Right forelimb (tissue), 1 donor: Measurements from ENCODE around the gene AOPEP.

ENCODE experiments used
- DNase-seq: peaks from one replicate; pipeline ENCODE4 v3.0.0-alpha.2; 2018

AOPEP gene

DNA sequence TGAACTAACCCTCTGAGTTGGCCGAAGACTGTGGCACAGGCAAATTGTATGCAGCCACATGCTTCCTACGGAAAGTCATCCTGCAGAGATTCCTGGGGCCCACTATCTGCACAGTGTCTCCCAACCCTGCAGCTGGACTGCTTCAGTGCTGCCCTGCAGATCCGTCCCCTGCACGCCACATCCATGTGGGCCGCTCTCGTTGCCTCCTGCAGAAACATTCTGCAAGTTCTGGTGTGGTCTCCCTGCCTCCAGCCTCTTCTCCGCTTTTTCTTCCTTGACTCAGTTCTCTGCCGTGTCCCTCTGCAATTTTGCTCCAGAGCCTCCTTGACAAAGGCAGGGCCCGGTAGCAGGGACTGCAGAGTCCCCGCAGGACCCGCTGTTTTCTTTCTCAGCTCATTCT is 249.0 kb downstream of the AOPEP start:
- no peak for DNase-seq

DNA sequence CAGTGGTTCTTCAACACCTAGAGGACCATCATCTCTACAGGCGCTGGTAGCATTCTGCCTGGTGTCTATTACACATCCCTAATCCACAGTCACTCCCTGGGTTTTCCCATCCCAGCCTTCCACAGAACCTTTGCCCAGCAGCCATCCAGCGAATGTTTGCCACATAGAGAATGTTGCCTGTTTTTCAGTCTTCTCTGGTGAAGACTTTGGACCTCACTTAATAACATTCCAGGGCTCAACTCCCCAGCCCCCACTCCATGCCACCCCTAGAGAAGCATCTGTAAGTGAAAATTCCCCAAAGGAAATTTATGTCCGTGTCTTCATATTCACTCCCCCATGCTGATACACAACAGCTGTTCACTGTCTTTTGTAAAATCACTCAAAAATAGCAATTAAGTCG is 249.6 kb downstream of the AOPEP start:
- no peak for DNase-seq

DNA sequence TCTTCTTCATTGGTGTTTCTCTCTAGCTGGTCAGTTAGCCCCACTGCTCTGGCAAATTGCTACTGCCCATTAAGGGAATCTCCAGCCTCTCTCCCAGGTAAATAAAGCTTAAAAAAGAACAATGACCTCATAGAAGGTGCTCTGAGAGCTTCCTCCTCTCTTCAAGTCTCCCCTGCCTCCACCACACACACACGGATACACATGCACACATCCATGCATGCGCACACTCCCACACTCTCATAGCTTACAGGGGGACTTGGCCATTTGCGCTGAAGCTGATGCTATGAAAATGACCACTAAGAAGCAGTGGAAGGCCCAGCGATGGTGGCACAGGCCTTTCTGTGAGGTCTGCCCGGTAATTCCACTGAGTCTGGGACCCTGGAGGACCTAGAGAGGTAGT is 250.9 kb downstream of the AOPEP start:
- no peak for DNase-seq

DNA sequence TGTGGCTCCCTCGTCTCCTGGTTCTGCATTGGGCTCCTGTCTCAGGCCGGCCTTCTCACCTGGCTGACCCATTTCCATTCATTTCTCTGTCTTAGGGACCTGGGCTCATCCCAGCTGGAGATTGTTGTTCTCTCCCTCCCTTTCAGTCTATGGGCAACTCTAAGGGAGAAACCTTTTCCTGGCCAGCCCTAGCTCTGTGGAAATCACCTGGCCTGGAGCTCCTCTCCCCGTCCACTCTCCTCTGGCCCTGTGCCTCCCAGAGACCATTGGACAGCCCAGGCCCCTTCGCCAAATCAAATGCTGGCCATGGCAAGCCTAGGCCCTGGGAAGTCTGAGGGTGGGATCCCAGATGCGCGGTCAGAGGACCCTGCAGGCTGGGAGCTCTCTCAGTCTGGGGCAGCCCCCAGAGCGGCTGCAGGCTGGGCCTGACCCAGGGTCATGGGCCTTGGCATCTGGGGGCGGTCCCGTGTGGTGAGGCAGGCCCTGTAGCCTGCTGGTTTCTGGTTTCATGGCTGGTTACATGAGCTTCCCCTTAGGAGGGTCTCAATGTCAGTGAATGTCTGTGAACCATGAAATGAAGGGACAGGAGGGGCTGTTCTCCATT is 253.5 kb downstream of the AOPEP start:
- no peak for DNase-seq

DNA sequence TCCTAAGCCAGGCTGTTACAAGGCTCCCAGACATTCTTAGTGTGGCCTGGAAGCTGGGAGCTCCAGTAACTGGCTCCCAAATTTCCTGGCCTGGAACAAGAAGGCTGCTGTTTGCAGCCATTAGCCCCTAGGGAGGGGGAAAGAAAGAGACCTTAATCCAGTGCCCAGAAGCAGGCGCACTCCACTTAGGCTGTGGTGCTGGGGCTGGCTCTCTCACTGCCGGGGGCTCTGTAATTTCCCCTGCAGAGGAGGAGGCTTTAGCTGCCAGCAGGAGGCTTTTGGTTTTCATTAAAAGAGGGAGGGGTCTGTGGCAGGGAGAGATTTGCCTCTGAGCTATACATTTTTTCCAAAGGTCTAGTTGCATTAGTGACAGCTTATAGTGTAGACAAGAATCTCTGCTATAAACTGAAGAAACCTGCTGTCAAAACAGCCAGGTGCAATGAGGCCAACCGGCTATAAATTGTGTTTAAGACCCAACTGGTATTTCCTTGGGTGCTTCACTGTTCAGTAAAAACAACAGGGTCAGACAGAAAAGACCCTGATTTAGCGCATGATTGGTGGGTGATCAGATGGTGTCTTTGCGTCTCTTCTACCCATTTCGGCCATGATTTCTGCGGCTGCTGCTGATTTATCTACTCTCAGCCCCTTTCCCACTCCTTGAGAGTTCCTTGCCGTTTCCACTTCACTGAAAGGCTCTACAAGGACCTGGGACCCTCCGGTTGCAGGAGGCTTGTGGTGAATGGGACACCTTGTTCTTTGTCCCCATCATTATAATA is 254.6 kb downstream of the AOPEP start:
- peak; percentile 47 for DNase-seq

DNA sequence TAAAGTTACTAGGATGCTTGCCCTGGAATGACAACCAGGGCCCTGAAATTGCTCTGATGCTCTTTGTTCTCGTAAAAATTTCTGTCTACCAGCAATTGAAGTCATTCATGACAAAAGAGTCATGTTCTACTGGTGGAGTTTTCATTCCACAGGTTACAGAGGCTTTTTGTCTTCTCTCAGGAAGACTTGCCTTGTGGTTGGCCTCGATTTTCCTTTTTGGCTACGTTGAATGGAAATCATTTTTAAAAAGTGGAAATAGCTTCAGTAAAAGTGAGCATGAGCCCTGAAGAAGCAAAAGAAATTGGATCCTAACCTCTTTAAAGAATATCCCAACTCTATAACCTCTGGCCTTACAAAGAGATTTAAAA is 255.2 kb downstream of the AOPEP start:
- DNase-seq: no peak

DNA sequence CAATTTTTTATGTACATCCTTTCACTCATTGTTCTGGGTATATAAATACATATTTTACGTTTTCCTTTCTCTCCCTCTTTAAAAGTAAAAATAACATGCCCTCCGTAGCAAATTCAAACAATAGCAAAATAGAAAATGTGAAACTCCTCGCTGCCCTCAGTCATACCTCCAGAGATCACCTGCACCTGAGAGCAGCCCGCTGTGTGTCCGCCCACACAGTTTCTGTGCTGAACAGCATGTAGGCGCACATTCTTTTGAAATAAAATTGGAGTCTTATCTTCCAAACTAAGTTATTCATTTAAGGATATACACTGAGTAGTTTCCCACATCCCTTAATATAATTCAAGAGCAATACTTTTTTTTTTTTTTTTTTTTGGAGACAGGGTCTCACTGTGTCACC is 255.7 kb downstream of the AOPEP start:
- DNase-seq: no peak

DNA sequence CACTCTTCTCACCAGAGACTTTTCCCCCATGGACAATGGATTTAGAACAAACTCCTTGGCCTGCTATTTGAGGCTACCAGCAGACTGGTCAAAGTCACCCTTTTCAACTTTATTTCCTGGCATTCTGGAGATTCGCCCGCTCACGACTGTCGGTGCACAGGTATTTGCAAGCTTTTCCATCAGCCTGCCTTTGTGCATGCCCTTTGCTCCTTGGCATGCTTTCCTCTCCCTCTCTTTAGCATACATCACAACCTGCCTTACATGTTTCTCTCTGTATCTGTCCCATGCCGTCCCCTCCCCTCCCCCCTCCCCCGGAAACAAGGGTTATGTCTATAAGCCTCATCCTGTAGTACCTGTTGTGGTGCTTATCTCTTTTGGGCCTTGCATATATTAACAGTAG is 257.1 kb downstream of the AOPEP start:
- no peak for DNase-seq

DNA sequence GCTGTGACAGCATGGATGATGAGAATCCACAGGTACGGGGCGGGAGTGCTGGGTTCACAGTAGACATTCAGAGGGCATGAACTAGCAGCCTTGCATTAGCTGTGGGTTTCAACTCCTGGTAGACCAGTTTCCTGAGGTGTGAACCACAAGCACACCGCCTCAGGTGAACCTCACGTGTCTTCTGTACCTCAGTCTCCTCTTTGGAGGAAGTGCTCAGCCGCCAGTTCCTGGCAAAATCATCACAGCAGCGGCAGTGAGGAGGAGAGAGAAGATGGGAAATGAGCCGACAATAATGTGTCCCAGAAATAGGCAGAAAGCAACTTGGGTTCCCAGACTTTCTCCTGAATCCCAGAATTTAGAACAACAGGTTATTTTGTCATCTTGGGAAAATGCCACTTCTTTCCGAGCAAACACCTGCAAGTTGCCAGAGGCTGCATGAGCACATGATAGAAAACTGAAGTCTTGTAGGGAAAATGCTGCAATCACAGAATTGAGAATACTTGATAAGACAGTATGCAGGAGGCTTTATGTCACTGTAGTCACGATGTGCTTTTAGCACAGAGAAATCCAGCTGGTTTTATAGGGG is 258.5 kb downstream of the AOPEP start:
- DNase-seq: no peak

DNA sequence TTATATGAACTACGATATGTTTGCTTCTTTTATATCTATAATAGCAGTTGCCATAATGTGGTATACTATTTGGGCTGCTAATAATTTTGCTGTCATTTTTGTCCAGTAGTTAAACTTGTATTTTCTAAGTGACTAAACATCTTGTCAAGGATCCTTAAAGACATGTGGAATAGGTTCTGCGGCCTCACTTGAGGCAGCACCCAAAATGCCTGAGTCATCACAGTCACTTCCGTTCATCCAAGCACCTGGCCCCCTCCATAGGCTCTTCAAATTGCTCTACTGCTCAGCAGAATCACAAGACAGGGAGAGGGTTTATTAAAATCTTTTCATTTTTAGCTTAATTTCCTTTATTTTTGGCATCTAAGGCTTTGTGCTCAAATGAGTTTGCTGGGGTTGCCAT is 259.1 kb downstream of the AOPEP start:
- DNase-seq: no peak

DNA sequence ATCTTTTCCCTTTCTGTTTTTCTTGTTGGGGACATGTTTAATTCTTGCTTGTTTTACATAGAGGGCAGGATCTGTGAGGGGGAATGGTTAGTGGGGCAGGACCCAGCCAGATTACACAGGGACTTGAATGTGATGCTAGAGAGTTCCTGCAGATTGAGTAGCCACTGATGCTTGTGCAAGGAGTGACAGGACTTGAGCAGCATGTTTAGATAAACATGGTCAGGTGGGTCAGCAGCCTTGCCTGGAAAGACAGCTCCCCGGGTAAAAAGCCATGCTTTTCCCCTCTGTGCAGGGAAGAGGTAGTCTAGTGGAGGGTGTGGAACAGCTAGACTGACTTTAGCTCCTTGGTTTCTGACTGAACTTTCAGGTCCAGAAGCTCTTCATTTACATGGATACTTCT is 261.2 kb downstream of the AOPEP start:
- no peak for DNase-seq

DNA sequence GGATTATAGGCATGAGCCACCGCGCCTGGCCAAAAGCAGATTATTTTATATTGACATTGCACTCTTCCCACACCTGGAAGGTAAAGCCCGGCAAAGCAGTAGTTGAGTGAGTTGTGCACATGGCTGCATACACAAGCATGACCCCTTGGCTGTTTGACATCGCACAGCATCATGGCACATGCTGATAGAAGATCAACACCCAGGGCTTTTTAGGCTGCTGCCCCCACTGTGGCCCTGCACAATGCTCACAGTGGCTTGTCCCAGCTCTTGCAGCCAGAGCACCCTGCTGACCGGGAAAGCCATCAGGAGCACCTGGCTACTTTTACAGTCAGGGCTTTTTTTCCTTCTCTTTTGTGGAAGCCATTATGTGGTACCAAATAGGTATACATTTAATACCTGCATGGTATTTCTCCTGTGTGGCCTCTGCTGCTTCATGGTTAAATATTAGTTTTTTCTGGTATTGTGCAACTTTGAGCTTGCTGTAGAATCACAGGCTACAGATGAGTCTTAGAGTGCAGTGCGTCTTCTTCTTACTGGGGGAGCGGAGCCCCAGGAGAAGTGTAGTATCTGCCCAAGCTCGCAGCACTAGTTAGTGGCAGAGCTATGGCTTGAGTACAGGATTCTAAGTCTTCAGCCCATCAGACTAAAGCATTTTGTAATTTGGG is 264.5 kb downstream of the AOPEP start:
- no peak for DNase-seq

DNA sequence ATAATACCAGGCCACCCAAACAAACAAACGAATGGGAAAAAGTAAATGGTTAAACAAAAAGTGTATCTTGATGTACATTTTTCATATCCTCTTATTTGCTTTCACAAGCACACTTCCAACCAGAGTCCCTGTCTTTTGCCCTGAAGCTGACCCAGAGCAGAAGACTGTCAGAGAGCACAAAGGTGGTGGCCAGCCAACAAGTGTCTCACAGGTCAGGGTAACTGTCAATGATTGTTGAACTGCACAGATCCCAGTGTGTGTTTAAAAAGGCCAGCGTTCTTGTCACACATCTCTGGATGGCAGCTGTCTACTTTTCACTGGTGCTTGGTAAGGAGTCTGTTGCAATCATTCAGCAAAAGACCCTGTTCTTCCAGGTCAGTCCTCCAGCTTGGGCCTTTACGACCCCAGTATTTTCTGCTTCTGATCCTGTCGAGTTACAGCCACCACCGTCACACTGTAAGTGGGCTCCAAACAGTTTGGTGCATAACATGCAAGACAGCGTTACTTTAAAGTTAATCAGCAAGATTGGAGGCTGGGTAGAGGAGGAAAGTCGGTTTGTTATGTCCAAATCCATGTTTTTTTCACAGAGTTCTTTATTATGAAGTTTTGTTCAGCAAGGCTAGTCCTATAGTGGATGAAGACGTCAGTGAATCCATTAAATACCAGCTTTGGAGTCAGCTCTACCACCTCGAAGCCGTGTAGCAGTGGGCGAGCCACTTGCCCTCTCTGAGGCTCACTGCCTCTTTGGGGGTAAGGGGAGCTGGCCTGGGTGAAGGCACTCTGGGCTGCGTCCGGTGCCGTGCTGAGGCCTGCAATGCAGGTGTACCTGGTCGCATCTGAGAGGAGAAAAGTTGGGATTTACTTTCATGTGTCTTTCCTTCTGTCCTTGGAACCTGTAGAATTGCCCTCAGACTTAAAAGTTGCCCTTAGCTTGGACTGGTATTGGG is 265.7 kb downstream of the AOPEP start:
- DNase-seq: no peak

DNA sequence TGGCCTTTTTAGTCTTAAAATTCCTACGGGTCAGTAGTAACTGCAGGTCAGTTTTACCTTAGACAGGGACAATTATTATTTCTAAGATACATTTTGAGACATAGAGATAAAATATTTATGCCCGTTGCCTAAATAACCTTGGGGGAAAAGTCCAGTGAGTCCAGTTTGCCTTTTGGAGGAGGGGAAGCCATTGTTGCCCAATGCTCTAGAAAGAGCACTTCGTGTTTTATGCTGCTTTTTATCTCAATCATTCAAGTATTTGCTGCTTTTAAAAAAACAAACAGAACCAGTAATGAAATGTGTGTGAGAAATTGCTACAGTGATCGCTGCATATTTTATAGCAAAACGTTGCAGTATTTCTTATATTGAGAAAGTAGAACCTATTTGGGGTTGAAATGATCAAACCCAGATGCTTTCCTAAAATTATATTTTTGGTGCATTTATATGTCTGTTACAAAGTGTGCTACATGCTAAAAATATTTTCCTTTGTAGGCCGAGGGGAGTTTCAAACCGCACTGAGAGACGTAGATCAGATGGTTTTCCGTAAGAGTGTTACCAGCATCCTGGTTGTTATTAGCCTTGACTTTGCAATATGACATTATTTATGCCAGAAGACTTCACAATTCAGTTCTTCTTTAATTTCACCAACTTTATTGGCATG is 266.8 kb downstream of the AOPEP start:
- no peak for DNase-seq

DNA sequence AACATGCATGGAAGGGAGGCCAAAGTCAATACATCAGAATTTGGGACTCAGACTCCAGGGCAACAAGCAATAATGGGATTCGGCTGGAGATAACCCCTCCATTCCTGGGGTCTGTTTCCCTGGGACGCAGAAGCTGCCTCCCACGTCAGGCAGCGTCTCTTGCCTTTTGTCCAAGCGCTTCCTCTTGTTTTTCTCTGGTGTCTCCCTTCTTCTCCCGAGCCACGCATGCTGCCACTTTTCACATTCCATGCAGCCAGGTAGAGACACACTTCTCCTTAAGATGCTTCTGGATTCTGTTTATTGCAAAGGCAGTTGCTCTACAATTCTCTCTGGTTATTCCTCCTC is 267.3 kb downstream of the AOPEP start:
- DNase-seq: no peak

DNA sequence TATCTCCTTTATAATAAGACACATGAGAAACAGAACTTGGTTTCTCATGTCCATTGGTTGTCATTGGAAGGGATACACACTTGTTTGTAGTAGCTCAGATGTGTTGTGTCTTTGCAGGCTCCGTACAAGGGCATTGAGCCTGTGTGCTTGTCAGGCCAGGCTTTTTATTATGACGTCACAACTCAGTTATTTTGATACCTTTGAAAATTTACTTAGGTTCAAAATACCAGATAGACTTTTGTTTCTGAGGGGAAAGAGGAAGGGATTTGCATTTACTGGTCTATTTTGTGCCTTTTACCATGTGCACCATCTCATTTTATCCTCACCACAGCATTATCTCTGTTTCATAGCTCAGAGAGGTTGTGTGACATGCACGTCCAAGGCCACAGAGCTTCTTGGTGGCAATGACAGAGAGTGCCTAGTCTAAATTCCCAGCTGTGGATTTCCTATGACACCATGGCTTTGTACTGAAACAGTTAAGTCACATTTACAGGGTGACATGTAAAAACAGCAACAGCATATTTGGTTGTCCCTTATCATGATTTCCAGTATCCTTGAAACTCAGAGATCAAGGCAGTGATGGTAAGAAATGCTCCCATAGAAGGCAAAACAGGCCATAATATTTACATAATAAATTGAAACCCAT is 268.7 kb downstream of the AOPEP start:
- no peak for DNase-seq

DNA sequence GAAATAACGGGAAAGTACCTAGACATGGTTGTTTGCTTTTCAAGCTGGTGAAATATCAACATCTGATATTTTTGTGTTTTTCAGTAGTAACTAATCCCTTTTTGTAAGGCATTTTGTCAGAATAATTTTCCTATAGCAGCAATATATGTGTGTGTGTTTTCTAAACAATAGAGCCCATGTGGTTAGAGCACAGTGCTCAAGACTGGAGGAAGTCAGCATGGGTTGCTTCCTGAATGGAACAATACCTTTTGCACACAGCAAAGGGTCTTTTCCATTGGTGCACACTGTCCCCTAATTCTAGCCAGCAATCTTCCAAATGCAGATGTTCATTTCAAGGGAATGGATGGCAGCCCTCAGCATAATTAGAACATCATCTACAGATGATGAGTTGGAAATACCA is 270.1 kb downstream of the AOPEP start:
- DNase-seq: no peak

DNA sequence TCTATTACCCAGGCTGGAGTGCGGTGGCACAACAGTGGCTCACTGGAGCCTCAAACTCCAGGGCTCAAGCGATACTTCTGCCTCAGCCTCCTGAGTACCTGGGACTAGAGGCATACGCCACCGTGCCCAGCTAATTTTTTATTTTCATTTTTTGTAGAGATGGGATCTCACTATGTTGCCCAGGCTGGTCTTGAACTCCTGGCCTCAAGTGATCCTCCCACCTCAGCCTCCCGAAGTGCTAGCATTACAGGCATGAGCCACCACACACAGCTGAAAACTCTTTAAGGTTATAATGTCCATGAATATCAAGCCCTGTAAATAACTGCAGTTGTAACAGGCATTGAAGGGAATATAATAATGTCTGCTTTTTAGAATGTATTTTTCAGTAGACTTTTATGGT is 271.2 kb downstream of the AOPEP start:
- no peak for DNase-seq

DNA sequence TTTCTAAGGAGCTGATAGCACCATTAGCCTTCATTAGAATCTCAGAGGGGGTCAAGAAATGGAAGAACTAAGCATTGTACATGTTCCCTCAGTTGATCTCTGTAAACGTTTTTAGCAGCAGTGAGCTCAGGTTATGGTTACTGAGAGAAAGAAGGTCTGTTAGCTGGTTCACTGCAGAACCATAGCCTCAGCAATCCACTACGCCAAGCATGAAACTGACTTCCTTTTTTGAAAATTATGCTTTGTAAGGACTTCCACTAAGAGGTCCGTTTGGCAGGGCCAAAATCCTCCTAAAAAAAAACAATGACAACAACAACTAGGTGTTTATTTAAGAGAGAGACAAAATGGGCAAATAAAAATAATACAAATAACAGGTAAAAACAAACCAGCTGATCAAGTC is 273.3 kb downstream of the AOPEP start:
- DNase-seq: no peak

DNA sequence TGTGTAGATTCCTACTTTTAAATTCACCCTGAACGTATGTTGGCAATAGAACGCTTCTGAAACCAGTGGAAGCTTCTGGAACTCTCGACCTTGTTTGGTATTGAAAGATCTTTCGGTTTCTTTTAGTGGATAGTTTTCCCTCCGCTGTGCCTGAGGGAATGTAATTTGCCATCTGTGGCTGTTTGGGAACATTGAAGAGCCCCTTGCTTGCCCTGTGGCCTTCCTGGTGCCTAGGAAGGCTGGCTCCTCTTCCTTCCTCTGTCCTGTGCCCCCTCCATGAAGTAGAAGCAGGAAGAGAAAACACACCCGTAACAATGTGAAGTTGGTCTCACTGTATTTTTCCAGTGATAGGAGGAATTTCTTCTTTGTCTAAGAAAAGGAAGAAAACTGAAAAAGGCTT is 274.3 kb downstream of the AOPEP start:
- no peak for DNase-seq

DNA sequence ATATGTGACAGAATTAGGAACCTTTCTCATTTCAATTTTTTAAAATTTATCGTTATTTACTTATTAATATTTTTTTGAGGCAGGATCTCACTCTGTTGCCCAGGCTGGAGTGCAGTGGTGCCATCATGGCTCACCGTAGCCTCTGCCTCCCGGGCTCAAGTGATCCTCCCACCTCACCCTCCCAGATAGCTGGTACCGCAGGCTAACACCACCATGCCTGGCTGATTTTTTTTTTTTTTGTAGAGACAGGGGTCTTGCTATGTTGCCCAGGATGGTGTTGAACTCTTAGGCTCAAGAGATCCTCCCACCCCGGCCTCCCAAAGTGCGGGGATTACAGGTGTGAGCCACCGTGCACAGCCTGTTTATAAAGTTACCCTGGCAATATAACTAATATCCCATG is 275.2 kb downstream of the AOPEP start:
- no peak for DNase-seq
